ENCODE results near the gene SKA3.
"Not testable (repeated sequence)": the region's sequence is repeated elsewhere in the genome, so short reads cannot be mapped to it uniquely, and the experiment has no call there.

The SKA3 gene

DNA sequence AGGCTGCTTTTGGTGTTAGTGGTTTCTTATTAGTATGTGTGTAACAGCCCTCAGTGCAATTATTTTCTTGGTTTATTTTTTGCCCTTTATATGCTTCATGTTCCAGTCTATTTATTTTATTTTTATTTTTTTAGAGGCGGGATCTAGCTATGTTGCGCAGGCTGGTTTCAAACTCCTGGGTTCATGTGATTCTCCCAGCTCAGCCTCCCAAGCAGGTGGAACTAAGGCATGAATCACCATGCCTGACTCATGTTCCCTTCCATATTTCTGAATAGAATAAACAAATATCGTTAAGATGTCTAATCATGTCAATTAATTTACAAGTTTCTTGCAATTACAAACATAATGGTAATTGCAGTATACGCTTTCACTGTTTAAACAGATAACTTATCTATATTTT, 11.7 kb downstream of the SKA3 start:
- no peak for DNase-seq

DNA sequence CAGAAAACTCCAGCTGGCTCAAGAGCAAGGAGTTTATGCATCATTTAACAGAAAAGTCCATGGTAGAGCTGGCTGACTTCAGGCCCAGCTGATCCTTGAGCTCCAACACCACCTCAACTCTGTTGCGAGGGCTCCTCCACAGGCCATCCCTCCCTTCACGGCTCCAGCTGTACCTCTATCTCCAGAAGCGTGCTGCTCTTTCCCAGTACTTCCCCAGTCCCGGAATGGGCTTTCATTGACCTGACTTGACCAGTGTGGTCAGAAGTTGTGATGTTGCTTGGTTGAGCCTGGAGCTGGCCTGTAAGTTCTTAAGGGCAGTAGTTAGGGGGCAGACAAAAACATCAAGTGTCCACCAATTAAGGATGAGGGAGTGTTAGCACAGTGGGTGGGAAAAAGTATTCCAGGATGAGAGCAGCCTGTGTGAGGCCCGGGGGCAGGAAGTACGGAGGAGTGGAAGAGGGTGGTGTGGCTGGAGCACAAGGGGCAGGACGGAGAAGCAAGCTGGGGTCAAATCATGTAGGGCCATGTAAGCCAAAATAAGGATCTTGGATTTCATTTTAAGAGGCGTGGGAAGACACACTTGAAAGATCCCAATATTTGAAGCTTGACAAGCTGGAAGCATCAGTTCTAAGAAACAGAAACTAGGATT, 24.0 kb downstream of the SKA3 start:
- DNase-seq, result no peak

DNA sequence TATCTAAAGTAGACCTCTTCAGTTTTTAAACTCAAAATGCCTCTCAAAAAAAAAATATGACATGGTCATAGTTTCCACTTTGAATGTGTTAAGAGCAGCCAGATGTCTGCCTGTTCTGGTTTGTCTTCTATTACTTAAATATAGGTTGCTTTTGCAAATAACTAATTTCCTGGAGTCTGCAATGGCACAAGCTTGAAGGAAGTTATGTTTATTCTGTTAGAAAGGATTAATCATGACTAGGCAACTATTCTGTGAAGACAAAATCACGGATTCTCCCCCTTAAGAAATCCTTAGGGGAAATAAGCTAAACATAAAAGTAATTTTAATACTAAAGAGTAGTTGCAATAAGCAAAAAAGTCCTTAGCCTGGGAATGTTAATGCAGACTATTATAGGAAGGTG, 26.3 kb downstream of the SKA3 start:
- no peak for DNase-seq

DNA sequence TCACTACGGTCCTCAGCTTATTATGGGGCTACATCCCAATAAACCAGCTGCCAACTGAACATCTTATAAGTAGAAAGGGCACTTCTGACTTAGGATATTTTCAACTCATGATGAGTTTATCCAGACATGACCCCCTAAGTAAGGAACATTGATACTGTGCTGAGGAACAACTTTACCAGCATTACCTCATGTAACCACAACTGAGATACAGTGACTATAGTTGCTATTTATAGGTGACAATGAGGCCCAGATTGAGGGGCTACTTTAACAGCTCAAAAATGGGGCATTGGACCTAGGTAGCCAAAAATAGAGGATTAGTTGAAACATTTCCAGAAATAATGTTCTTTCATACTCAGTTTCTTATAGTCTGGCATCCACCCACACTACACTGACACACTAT, 26.8 kb downstream of the SKA3 start:
- DNase-seq, result no peak

DNA sequence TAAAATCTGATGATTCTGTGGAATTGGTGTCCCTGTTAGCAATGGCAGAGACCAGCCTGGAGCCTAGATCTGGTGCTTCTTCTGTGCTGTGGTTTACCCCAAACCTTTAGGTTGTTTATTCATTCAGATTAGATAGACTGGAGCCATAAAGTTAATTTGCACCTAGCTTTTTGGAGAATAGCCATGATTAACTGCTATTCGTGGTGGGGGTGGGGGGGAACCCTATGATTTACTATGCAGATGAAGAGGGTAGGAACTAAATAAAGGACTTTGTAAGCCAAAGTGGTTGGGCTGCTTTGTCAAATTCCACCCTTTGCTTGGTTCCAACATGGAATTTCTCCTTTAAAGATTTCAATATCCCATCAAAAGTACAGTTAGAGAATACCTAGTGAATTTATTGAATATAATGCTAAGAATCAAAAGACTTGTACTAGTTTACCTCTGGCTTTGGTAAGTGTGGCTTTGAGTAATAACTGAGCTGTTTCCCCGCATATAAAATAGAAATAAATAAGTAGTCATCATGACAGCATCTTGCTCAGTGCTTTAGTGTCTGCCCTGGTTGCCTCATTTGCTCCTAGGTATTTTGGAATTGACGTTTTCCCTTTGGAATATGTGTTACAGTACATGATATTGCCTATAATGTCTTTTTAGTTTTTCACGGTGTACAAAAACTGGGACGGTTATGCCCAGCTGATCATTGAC, 27.6 kb downstream of the SKA3 start:
- DNase-seq, result no peak

DNA sequence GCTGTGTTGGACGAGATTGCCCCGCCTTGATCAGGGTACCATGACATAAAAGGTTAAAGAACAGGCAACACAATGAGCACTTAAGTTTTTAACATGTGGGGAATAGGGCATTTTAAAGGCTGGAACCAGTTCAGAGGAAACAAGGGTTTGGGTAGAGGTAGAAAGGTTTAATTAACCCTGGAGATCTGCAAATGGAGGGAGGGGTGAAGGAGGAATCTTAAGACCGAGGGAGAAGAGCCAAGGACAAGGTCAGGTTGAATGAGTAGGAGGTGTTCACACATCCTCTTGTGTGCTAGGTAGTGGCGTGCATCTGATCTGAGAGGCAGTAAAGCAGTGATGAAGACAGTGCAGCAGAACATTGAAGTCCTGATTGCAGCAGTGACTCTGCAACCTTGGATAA, 28.5 kb downstream of the SKA3 start:
- no peak for DNase-seq

DNA sequence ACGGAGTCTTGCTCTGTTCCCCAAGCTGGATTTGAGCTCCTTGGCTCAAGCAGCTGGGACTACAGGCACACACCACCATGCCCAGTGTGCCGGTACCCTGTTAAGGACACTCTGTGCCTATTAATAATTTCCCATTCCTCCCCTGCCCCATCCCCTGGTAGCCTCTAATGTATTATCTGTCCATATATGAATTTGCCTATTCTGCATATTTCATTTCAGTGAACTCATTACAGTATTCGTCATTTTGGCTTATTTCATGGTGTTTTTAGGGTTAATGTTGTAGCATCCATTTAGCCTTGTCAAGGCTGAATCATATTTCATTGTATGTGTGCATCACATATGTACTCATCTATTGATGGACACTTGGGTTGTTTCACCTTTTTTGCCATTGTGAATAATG, 33.6 kb downstream of the SKA3 start:
- DNase-seq, result no peak

DNA sequence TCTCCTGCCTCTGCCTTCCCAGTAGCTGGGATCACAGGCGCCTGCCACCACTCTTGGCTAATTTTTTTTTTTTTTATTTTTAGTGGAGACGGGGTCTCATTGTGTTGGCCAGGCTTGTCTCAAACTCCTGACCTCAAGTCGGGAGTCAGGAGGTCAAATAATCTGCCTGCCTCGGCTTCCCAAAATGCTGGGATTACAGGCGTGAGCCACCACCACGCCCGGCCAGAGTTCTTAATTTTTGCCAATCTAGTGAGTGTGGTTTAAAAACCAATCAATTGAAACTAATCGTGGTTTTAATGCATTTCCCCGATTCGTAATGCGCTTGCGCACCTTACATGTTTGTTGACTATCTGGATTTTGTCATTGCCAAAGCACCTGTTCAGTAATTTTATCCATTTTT, 37.0 kb downstream of the SKA3 start:
- no peak for DNase-seq

DNA sequence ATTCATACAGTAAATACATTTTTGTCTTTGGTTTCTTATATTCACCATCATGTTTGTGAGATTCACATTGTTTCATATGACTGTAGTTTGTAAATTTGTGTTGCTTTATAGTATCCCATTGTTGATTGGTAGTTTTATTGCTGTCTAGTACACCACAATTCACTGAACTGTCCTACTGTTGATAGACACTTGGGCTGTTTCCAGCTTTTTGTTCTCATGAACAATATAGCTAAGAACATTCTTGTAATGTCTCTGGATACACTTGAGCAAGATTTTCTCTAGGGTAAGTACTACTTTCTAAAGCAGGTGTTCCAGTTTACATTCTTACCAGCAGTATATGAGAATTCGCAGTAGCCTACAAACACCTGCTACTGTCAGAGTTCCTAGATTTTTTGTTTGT, 37.8 kb downstream of the SKA3 start:
- DNase-seq, result no peak

DNA sequence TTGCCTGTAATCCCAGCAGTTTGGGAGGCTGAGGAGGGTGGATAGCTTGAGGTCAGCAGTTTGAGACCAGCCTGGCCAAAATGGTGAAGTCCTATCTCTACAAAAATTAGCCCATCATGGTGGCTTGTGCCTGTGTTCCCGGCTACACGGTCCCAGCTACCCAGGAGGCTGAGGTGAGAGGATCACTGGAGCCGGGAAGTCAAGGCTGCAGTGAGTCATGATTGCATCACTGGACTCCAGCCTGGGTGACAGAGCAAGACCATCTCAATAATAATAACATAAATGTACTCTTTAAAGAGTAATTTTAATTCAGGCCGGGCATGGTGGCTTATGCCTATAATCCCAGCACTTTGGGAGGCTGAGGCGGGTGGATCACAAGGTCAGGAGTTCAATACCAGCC, 38.7 kb downstream of the SKA3 start:
- no peak for DNase-seq

DNA sequence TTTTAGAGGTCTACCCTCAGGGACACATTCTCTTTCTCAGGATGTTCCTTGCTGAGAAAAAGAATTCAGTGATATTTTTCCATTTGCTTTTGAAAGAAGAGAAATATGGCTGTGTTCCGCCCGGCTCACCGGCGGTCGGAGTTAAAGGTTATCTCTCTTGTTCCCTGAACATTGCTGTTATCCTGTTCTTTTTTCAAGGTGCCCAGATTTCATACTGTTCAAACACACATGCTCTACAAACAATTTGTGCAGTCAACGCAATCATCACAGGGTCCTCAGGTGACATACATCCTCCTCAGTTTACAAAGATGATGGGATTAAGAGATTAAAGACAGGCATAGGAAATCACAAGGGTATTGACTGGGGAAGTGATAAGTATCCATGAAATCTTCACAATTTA, 40.5 kb downstream of the SKA3 start:
- not testable (repeated sequence) for DNase-seq

DNA sequence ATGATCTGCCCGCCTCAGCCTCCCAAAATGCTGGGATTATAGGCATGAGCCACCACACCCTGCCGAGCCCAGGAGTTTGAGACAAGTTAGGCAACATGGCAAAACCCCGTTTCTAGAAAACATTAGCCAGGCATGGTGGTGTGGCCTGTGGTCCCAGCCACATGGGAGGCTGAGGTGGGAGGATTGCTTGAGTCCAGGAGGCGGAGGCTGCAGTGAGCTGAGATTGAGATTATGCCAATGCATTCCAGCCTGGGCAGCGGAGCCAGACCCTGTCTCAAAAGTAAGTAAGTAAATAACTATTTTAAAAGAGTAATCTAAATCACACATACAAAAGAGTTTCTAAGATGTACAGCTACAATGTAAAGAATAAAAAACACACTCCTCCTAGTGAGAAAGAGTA, 41.9 kb downstream of the SKA3 start:
- DNase-seq, result no peak

DNA sequence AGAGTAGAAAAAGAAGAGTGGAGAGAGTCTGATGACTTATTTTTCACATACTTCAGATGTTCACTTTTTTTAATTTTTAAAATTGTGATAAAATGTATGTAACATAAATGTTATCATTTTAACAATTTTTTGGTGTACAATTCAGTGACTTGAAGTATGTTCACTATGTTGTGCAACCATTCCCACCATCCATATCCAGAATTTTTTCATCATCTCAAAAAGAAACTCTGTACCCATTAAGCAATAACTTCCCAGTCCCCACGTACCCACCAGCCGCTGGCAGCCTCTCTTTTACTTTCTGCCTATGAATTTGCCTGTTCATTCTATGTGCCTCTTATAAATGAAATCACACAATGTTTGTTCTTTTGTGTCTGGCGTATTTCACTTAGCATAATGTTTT, 43.3 kb downstream of the SKA3 start:
- DNase-seq, result no peak

DNA sequence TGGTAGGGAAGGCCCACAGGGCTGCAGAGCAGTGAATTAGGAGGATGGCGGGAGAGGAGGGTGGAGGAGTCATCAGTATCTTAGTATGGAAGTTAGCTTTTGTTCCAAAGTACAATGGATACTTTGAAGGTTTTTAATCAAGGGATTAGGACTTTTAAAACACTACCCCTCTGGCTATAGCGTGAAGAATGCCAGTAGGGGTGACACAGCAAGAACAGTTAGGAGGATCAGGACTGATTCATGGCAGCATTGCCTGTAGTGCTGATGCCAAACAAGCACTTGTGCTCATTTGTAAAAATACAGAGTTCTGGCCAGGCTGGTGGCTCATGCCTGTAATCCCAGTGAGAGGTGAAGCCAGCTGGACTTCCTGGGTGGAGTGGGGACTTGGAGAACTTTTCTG, 46.2 kb downstream of the SKA3 start:
- no peak for DNase-seq

DNA sequence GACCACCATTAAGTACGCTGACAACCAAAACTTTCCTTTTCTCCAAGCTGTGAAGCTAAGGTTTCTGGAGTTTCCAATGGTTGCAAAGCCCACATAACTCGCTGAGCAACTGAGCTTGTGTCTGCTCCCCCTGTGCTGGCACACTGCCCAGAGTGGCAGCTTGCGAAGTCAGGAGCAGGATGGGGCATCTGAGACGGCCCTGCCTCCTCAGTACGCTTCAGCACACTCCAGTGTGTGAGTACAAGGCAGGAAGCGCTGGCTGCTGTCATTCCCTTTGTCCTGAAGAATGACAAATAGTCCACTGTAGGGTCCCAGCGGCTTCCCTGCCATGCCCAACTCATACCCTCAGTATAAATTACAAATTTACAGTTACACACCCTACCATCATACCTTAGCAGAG, 51.5 kb downstream of the SKA3 start:
- DNase-seq, result no peak

DNA sequence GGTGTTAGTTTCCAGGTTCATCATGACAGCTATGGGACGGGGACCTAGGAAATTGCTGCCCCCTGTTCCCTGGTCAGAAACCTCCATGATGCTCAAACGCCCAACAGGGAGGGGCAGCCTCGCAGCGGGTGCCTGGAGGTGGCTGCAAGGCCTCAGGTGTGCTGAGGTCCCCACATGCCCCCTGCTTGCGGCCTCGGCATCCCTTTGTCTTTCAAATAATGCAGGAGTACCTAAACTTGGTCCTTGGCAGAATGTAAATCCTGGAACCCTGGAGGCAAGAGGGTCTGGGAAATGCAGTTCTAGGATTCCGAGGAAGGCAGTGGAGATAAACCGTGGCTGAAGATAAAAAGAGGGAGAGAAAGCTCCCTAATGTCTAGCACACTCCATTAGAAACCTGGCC, 52.4 kb downstream of the SKA3 start:
- DNase-seq, result no peak

DNA sequence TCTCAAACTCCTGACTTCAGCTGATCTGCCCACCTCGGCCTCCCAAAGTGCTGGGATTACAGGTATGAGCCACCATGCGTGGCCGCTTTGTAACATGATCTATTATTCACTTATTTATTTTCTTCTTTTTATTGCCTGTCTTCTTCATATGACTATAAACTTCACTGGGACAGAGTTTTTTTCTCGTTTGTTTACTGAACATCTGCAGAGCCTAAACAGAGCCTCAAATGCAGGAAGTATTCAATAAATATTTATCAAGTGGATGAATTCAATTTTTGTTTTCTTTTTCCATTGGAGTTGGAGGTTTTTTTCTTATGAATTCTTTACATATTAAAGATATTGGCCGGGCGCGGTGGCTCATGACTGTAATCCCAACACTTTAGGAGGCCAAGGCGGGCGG, 54.7 kb downstream of the SKA3 start:
- DNase-seq, result no peak

DNA sequence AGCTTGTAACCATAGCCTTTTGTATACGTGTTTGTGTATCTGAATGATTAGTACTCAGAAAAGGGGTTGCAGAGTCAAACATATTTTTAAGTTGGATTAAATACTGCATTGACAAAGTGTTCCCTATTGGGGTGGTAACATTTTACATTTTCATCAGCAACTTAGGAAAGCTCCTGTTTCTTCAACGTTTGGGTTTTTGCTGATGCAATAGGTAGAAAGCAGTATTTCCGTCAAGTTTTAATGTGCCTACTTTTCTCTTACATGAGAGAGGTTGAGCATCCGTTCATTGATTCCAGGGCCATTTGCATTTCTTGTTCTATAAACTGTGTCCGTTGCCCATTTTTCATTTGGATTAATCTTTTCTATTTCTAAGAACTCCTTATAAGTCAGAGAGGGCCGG, 56.2 kb downstream of the SKA3 start:
- no peak for DNase-seq

DNA sequence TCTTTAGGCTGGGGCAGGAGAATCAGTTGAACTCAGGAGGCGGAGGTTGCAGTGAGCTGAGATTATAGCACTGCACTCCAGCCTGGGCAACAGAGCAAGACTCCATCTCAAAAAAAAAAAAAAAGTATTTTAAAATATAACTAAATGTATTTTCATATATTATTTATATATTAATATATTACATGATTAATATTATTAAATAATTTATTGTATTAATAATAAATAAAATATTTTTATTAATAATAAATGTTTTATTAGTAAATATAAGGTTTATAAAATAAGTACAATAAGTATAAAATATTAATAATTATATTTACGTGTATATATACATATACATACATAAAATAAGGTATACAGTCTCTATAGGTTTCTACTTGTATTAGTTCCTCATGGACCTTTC, 56.8 kb downstream of the SKA3 start:
- no peak for DNase-seq

DNA sequence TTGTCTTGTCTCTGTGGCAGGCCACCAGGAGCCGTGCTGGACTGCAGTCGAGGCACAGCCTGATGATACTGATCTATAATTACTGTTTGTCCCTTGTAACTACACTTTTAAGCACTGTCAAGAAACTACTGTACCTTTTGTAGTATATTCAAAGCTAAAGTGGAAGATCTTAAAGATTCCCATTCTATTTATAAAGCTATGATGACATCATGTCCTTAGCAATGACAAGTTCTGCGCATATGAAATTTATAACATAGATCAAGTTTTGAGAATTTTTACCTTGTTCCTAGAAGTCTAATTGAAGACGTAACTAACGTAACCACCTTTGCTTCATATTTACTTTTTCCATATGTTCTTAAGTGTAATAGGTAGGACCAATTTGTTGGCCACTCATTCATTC, 58.2 kb downstream of the SKA3 start:
- no peak for DNase-seq

DNA sequence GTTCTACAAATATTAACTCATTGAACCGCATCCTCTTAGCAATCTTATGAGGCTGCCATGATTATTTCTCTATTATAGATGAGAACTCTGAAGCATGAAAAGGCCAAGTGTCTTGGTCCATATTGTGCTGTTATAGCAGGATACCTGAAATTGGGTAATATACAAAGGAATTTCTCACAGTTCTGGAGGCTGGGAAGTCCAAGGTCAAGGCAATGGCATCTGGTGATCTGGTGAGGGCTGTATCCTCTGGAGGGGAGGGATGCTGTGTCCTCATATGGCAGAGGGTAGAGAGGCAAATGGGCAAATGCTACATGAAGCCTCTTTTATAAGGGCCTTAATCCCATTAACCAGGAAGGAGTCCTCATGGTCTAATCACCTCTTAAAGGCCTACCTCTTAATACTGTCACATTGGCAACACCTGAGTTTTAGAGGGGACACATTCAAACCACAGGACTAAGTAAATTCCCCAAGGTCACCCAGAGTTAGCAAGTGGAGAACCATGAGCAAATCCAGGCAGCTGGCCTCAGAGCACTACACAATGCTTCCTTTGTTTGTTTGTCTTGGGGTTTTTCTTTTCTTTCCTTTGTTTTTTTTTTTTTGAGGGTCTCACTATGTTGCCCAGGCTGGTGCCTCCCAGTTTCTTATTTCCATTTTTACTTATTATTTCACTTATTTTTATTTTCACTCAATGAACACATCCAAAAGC, 59.1 kb downstream of the SKA3 start:
- DNase-seq, result no peak

DNA sequence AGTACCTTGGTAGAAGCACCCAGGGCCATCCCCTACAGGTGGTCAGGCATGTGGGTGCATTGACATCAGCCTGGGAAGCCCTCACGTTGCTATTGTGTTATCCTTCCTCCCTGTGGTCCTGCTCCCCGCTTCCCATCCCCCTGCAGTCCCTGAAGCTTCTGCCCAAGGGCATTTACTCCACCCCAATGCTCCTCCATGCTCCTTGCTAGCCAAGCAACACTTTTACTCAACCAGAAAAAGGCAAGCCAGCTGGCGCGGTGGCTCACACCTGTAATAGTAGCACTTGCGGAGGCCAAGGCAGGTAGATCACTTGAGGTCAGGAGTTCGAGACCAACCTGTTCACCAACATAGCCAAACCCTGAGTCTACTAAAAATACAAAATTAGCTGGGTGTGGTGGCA, 60.2 kb downstream of the SKA3 start:
- no peak for DNase-seq

DNA sequence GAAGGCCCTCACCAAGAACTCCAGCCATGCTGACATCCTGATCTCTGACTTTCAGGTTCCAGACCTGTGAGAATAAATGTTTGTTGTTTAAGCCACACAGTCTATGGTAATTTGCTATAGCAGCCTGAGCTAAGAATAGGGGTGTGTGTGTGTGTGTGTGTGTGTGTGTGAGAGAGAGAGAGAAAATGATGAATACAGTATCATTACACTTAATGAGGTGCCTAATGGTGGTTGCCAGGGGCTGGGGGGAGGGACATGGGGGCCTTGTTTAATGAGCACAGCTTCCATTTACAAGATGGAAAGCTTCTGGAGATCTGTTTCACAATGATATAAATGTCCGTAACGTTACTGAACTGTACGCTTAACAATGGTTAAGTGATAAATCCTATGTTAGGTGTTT, 61.1 kb downstream of the SKA3 start:
- DNase-seq, result no peak

DNA sequence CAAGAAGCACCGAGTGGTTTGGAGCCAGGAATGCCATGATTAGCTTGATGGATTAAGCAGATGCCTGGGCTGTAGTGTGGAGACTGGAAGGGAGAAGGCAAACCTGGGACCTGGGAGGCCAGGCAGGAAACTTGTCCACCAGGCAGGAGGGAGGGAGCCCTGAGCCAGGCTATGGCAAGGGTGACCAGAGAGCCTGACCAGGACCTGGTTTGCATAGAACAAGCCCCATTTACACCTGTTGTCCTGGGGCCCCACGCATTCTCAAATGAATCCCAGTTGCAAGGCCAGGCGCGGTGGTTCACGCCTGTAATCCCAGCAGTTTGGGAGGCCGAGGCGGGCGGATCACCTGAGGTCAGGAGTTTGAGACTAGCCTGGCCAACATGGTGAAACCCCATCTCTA, 64.8 kb downstream of the SKA3 start:
- no peak for DNase-seq

DNA sequence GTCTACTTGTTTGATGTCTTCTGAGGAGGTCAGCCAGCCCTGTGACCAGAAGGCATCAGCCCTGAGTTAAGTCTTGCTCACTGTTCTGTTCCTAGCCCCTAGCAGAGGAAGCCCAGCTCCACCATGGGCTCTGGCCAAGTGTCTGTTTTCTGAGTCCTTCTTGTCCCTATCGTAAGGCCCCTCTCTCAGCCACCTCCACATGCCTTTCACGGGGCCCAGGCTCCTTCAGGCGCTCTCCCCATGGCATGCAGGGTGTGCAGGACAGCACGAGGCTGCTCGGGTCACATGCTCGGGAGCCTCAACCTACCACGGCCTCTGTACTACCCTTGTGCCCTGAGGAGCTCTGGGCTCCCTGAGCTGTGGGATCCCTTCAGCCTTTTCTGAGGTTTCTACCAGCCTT, 67.2 kb downstream of the SKA3 start:
- no peak for DNase-seq
